ENCODE measurements around the gene NT5DC3. TPM values are rescaled to one million over a fixed set of nuclear protein-coding genes. Genes with fewer than 3 reads are reported as not detected.

NT5DC3 gene
- total RNA-seq, 3 donors from 2014 or later, result 13.7 to 283 (median 18.0) TPM

GRCh38 chr12:103782399-103782798 is 58.6 kb downstream of the NT5DC3 start:
- TF ChIP-seq CTCF (IDR thresholded peaks at IDR 0.05), result no peak
- no peak for DNase-seq
- intact Hi-C loops (cut with DNase I, micrococcal nuclease), result no loop called here
- Histone ChIP-seq H3K4me1 (ENCODE audit: low read depth) (no peaks in the 10 kb centered on the region), H3K9me3 (no peaks in the 10 kb centered on the region), H3K4me3 (no peak overlapping the region), H3K36me3 (ENCODE audit: low read depth) (no peaks in the 10 kb centered on the region)
- no peak for ATAC-seq

- no peaks in the 10 kb centered on the region for H3K4me1 ChIP-seq (ENCODE audit: low read depth)
- intact Hi-C loops (cut with DNase I, micrococcal nuclease), result no loop called here
- no peak overlapping the region for H3K4me3 ChIP-seq
- DNase-seq (no peak), ATAC-seq (no peak)
- no peaks in the 10 kb centered on the region for H3K36me3 ChIP-seq (ENCODE audit: low read depth)
- no peaks in the 10 kb centered on the region for H3K9me3 ChIP-seq
- TF ChIP-seq CTCF (IDR thresholded peaks at IDR 0.05), result no peak
Observed at GRCh38 chr12:103780992-103781391, 60.0 kb downstream of the NT5DC3 start.

GRCh38 chr12:103780093-103780440 is 61.0 kb downstream of the NT5DC3 start:
- H3K4me3 ChIP-seq, result no peak overlapping the region
- no peak for DNase-seq
- intact Hi-C loops (cut with DNase I, micrococcal nuclease), result no loop called here
- no peaks in the 10 kb centered on the region for H3K9me3 ChIP-seq
- H3K4me1 ChIP-seq (ENCODE audit: low read depth), result no peaks in the 10 kb centered on the region
- TF ChIP-seq CTCF (IDR thresholded peaks at IDR 0.05), result no peak
- no peaks in the 10 kb centered on the region for H3K36me3 ChIP-seq (ENCODE audit: low read depth)
- ATAC-seq, result no peak

DNA sequence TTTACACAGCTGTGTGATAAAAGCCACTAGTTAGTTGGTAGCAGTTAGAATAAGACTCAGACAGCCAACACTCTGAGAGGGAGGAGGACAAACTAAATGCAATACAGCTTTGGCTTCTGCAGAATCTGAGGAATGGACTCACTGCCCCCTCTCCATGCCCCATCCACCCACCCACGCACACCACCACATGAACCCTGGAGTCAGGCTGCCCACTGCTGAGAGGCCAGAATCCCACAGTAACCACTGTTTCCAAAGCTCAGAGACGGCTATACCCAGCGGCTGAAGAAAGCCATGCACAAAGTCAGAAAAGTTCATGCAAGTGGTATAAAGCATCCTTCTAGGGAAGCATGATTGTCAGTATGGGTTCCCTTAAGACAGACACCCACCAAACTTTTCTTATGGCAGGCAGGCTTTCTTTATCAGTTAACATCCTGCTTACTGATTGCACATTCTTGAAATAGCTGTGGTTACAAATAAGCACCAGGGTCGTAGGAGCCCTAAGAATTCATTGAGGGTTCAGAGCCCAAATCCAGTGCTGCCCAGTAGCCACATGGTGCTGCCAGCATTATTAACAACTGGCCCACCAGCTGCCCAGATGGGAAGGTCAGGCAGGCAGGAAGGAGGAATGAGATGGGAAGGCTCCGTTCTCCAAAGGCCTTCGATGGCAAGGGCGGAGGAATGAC is 61.5 kb downstream of the NT5DC3 start:
- H3K9me3 ChIP-seq, result no peaks in the 10 kb centered on the region
- no peak overlapping the region for H3K4me3 ChIP-seq
- intact Hi-C loops (cut with DNase I, micrococcal nuclease), result loop anchor here in 1 of 2 donors (10.0 kb wide), 1 partner anchor 95 kb away; no protein-coding TSS in a partner anchor
- TF ChIP-seq CTCF (IDR thresholded peaks at IDR 0.05), result no peak
- no peak for DNase-seq
- H3K36me3 ChIP-seq (ENCODE audit: low read depth), result no peaks in the 10 kb centered on the region
- ATAC-seq, result no peak
- no peaks in the 10 kb centered on the region for H3K4me1 ChIP-seq (ENCODE audit: low read depth)

GRCh38 chr12:103778781-103779180 is 62.3 kb downstream of the NT5DC3 start:
- TF ChIP-seq CTCF (IDR thresholded peaks at IDR 0.05), result no peak
- Histone ChIP-seq H3K9me3 (no peaks in the 10 kb centered on the region), H3K4me1 (ENCODE audit: low read depth) (no peaks in the 10 kb centered on the region), H3K36me3 (ENCODE audit: low read depth) (no peaks in the 10 kb centered on the region), H3K4me3 (no peak overlapping the region)
- ATAC-seq (no peak), DNase-seq (no peak)
- intact Hi-C loops (cut with DNase I, micrococcal nuclease), result loop anchor here in 1 of 2 donors (10.0 kb wide), 1 partner anchor 96 kb away; no protein-coding TSS in a partner anchor

All from mucosa of descending colon (tissue), 3 donors.